Hepatocyte (in vitro differentiated cells): ENCODE data around the gene NPAS3. TPM values are rescaled to one million over a fixed set of nuclear protein-coding genes. Genes with fewer than 3 reads are reported as not detected.

ENCODE experiments used
- DNase-seq: peaks from one replicate; pipeline ENCODE4 v3.0.0-alpha.2; 2016; ENCODE audit warnings: low spot score
- H2AFZ ChIP-seq: fragments of 200-600 bp; sonication (generic); 2 replicates; pipeline ENCODE4 v1.6.0; 2016; ENCODE audit warnings: antibody characterized with exemption, mild to moderate bottlenecking
- H3K27ac ChIP-seq: fragments of 200-600 bp; sonication (generic); 2 replicates; pipeline ENCODE4 v1.5.1; 2016; ENCODE audit warnings: mild to moderate bottlenecking
- H3K27me3 ChIP-seq: fragments of 200-600 bp; sonication (generic); 2 replicates; pipeline ENCODE4 v1.6.1; 2016
- H3K36me3 ChIP-seq: fragments of 200-600 bp; sonication (generic); replicated peaks from 2 replicates; pipeline ENCODE4 v1.5.1; 2016; ENCODE audit warnings: low read depth; ENCODE audit not compliant: insufficient read depth
- H3K4me1 ChIP-seq: fragments of 200-600 bp; sonication (generic); 2 replicates; pipeline ENCODE4 v1.5.1; 2016; ENCODE audit warnings: mild to moderate bottlenecking, moderate library complexity; ENCODE audit not compliant: insufficient read depth
- H3K4me2 ChIP-seq: fragments of 200-600 bp; sonication (generic); 2 replicates; pipeline ENCODE4 v1.6.0; 2016
- H3K4me3 ChIP-seq: fragments of 200-600 bp; sonication (generic); 2 replicates; pipeline ENCODE4 v1.5.1; 2016; ENCODE audit warnings: mild to moderate bottlenecking
- H3K79me2 ChIP-seq: fragments of 200-600 bp; sonication (generic); 2 replicates; pipeline ENCODE4 v1.6.0; 2017; ENCODE audit warnings: mild to moderate bottlenecking
- H3K9me2 ChIP-seq: fragments of 200-600 bp; sonication (generic); replicated peaks from 2 replicates; pipeline ENCODE4 v1.6.0; 2017; ENCODE audit warnings: mild to moderate bottlenecking; ENCODE audit not compliant: insufficient read depth
- H3K9me3 ChIP-seq: fragments of 200-600 bp; sonication (generic); 2 replicates; pipeline ENCODE4 v1.5.1; 2016; ENCODE audit warnings: low read depth, mild to moderate bottlenecking
- H4K20me1 ChIP-seq: fragments of 200-600 bp; sonication (generic); 2 replicates; pipeline ENCODE4 v1.6.0; 2016; ENCODE audit warnings: mild to moderate bottlenecking; ENCODE audit not compliant: insufficient read depth, poor library complexity, severe bottlenecking
- EZH2 ChIP-seq: fragments of 200-600 bp; sonication (generic); IDR thresholded peaks from 2 replicates; pipeline ENCODE4 v1.6.1; 2016; ENCODE audit warnings: antibody characterized with exemption, mild to moderate bottlenecking, borderline replicate concordance
- EZH2phosphoT487 ChIP-seq: fragments of 200-600 bp; sonication (generic); IDR thresholded peaks from one replicate; pipeline ENCODE4 v1.6.1; 2018; ENCODE audit warnings: antibody characterized with exemption, mild to moderate bottlenecking, low read depth, moderate library complexity; ENCODE audit not compliant: unreplicated experiment, severe bottlenecking
- WGBS: methylation state at CpG from one replicate; pipeline ENCODE4 v1.1.6; 2016; ENCODE audit warnings: low lambda C conversion rate; ENCODE audit errors: missing lambda C conversion rate; 5-methylcytosine and 5-hydroxymethylcytosine counted together
- polyA plus RNA-seq: library from polyadenylated mRNA; unstranded; fragments of >200 nt; fragmentation: Nextera tagmentation; extraction: Ambion mirVana; gene quantifications from 2 replicates; pipeline ENCODE4 v1.2.1, GENCODE V29; 2016
- total RNA-seq: library from RNA; depleted of rRNA; stranded (reverse); fragments of >200 nt; gene quantifications from 2 replicates; pipeline ENCODE4 v1.2.3, GENCODE V29; 2014
- TF ChIP-seq, protein P1 (sequence below): fragments of 200-600 bp; sonication (generic); IDR thresholded peaks from 2 replicates; pipeline ENCODE4 v1.5.1; 2016; ENCODE audit warnings: antibody characterized with exemption, mild to moderate bottlenecking; ENCODE audit not compliant: poor library complexity

NPAS3 gene
- total and polyA plus RNA-seq, 2 experiments from 2014 or later = 0.11 to 1.1 TPM

DNA sequence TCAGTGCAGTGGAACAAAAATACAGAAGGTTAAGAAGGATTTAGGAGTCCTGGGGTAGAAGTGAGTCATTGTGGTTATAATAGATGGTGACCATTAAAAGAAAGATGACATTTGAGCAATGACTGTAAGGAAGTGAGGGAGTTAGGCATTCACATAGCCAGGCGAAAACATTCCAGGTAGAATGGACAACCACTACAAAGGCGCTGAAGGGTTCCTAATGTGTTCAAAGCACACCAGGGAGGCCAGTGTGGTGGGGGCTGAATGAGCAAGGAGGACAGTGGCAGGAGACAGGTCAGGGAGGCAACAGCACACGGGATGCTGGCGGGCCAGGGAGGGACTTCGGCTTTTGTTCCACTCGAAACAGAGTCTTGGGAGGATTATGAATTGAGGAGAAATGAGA is 129.9 kb downstream of the NPAS3 start:
- Histone ChIP-seq H3K9me3 (no peaks in the 10 kb centered on the region), H3K36me3 (no peaks in the 10 kb centered on the region), H3K4me1 (no peaks in the 10 kb centered on the region), H3K27me3 (no peaks in the 10 kb centered on the region), H2AFZ (no peak overlapping the region), H3K4me2 (no peak overlapping the region), H3K27ac (no peak overlapping the region), H3K9me2 (no peaks in the 10 kb centered on the region), H4K20me1 (no peaks in the 10 kb centered on the region), H3K4me3 (no peak overlapping the region), H3K79me2 (no peaks in the 10 kb centered on the region)
- 97% methylated on average over 6 of the region's 6 CpGs for WGBS
- TF ChIP-seq EZH2 (no peak), EZH2phosphoT487 (no peak)
- TF ChIP-seq, protein P1, sequence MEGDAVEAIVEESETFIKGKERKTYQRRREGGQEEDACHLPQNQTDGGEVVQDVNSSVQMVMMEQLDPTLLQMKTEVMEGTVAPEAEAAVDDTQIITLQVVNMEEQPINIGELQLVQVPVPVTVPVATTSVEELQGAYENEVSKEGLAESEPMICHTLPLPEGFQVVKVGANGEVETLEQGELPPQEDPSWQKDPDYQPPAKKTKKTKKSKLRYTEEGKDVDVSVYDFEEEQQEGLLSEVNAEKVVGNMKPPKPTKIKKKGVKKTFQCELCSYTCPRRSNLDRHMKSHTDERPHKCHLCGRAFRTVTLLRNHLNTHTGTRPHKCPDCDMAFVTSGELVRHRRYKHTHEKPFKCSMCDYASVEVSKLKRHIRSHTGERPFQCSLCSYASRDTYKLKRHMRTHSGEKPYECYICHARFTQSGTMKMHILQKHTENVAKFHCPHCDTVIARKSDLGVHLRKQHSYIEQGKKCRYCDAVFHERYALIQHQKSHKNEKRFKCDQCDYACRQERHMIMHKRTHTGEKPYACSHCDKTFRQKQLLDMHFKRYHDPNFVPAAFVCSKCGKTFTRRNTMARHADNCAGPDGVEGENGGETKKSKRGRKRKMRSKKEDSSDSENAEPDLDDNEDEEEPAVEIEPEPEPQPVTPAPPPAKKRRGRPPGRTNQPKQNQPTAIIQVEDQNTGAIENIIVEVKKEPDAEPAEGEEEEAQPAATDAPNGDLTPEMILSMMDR = no peak
- no peak for DNase-seq

DNA sequence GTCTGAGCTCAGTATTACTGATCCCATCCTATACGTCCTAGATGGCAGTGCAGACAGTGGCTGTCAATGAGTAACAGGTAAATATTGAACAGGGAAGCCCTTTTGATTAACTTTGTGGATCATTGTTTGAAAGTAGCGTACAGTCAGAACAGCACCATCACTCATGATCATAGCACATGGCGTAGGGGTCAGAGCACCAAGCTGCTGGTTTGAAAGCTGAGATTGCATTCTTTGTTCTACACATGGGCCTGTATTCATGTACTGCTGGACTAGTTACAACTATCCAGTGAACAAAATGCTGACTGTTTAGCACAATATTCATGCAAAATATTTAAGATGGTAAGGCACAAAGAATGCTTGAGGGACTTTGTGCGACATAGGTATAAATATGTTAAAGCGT is 131.8 kb downstream of the NPAS3 start:
- Histone ChIP-seq H3K9me3 (no peaks in the 10 kb centered on the region), H3K9me2 (no peaks in the 10 kb centered on the region), H3K27ac (no peak overlapping the region), H3K4me3 (no peak overlapping the region), H3K27me3 (no peaks in the 10 kb centered on the region), H3K4me2 (no peak overlapping the region), H3K79me2 (no peaks in the 10 kb centered on the region), H2AFZ (no peak overlapping the region), H3K4me1 (no peaks in the 10 kb centered on the region), H3K36me3 (no peaks in the 10 kb centered on the region), H4K20me1 (no peaks in the 10 kb centered on the region)
- WGBS = 82% methylated on average over 5 of the region's 5 CpGs
- TF ChIP-seq, protein P1 = no peak
- no peak for TF ChIP-seq EZH2
- TF ChIP-seq EZH2phosphoT487 = no peak
- DNase-seq = no peak

DNA sequence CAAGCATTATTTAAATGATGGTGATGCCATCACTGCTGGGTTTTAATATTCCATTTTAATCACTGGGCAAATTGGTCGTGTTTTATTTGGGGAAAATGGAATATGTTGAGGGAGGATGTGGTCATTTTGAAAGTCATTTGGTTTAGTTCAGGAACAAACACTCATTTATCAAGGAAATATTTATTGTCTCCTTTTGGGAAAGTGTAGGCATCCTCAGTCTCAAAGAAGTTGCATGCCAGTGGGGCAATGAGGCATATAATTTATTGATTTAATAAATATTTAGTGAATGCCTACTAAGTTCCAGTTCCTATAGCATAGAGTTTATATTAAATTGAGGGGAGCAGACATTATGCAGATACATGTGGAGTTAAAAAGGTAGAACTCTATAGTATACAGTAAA is 134.3 kb downstream of the NPAS3 start:
- H4K20me1 ChIP-seq = no peaks in the 10 kb centered on the region
- no peaks in the 10 kb centered on the region for H3K9me2 ChIP-seq
- H2AFZ ChIP-seq = no peak overlapping the region
- no peaks in the 10 kb centered on the region for H3K27me3 ChIP-seq
- H3K36me3 ChIP-seq = no peaks in the 10 kb centered on the region
- no peak overlapping the region for H3K4me3 ChIP-seq
- TF ChIP-seq EZH2phosphoT487 = no peak
- TF ChIP-seq EZH2 = no peak
- TF ChIP-seq, protein P1 = no peak
- no peak overlapping the region for H3K4me2 ChIP-seq
- no peaks in the 10 kb centered on the region for H3K79me2 ChIP-seq
- DNase-seq = no peak
- WGBS = 79% methylated on average over 1 of the region's 1 CpG
- H3K4me1 ChIP-seq = no peaks in the 10 kb centered on the region
- no peaks in the 10 kb centered on the region for H3K9me3 ChIP-seq
- no peak overlapping the region for H3K27ac ChIP-seq

DNA sequence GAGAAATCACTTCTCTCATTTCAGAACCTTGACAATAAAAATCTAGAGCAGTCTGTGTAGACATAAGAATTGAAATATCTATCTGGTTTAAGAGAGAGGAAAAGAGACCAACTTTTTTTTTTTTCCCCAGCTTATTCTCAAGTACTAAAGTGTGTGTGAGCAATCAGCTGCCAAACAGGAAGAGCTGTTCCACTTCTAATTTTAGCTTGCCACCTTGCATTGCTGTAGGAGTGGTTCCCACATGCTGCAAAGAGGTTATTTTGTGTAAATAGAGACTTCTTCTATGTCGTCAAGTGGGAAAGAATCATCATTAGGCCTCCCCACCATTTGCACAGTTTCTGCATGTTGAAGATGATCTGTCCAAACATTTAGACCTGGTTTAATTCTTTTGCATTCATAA is 142.6 kb downstream of the NPAS3 start:
- WGBS = 83% methylated on average over 1 of the region's 1 CpG
- TF ChIP-seq EZH2phosphoT487 = no peak
- TF ChIP-seq, protein P1 = no peak
- TF ChIP-seq EZH2 = no peak

More for the DNA sequence above, 142.6 kb downstream of the NPAS3 start:
- H3K36me3 ChIP-seq = no peaks in the 10 kb centered on the region
- H2AFZ ChIP-seq = no peak overlapping the region
- no peaks in the 10 kb centered on the region for H4K20me1 ChIP-seq
- no peak overlapping the region for H3K27ac ChIP-seq
- H3K4me2 ChIP-seq = no peak overlapping the region
- DNase-seq = no peak
- H3K4me3 ChIP-seq = no peak overlapping the region
- no peaks in the 10 kb centered on the region for H3K79me2 ChIP-seq
- H3K27me3 ChIP-seq = no peaks in the 10 kb centered on the region
- no peaks in the 10 kb centered on the region for H3K9me2 ChIP-seq
- H3K9me3 ChIP-seq = no peaks in the 10 kb centered on the region
- H3K4me1 ChIP-seq = no peaks in the 10 kb centered on the region
